GM21423 (cell line): ENCODE measurements around the gene ANKRD11.
"Not testable (repeated sequence)": the region's sequence is repeated elsewhere in the genome, so short reads cannot be mapped to it uniquely, and the experiment has no call there.

Experiments used
- ATAC-seq: cut with Tn5 transposase; IDR thresholded peaks from one replicate; pipeline ENCODE4 v1.9.1; 2021; ENCODE audit warnings: mild to moderate bottlenecking, moderate library complexity; ENCODE audit not compliant: unreplicated experiment

The ANKRD11 gene

DNA sequence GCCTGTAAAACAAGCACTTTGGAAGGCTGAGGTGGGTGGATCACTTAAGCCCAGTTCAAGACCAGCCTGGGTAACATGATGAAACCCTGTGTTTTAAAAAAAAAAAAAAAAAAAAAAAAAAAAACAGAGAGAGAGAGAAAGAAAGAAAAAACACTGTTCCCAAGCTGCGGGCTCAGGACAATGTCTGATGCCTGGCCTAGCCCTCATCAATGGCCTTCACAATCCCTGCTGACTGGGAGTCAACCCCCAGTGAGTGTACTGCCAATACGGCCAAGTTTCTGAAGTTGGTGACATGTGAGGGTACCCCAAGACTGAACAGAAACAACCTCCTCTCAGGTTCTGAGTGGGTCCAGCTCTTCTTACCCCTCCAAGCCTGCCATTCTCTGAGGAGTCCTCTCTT lies 156.3 kb downstream of the ANKRD11 start:
- no peak for ATAC-seq

DNA sequence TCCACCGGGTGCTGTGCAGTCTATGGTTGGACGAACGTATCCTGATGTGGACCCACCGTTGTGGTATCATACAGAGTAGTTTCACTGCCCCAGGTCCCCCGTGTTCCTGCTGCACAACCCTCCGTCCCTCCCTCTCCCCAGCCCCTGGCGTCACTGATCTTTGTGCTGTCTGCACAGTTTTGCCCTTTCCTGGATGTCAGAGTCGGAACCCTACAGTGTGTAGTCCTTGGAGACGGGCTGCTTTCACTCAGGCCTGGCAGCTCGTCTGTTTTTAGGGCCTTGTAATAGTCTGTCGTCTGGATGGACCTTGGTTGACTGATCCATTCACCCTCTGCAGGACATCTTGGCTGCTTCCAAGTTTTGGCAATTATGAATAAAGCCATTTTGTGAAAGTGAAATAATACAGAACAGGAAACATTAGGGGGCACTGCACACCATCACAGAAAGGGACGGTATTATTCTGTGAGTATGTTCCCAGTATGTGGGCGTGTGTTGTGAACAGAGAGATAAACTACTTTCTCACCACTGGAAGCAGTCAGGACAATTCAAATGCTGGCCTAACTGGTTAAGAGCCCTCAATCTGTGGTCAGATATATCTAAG lies 156.9 kb downstream of the ANKRD11 start:
- ATAC-seq, result not testable (repeated sequence)

DNA sequence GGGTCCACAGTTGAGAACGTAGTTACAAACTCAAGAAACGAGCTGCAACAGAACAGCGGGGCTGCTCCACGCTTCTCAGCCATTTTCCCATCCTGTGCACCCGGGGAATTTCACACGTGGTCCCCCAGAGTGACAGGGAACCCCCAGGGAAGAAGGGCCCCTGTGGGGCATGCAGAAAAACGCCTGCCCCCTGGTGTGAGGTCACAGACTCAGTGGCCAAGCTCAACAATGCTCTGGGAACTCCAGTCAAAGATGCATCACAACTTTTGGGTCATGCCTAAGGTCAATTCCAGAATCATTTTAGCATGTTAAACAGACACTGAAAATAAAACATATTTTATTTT lies 157.5 kb downstream of the ANKRD11 start:
- ATAC-seq, result no peak

DNA sequence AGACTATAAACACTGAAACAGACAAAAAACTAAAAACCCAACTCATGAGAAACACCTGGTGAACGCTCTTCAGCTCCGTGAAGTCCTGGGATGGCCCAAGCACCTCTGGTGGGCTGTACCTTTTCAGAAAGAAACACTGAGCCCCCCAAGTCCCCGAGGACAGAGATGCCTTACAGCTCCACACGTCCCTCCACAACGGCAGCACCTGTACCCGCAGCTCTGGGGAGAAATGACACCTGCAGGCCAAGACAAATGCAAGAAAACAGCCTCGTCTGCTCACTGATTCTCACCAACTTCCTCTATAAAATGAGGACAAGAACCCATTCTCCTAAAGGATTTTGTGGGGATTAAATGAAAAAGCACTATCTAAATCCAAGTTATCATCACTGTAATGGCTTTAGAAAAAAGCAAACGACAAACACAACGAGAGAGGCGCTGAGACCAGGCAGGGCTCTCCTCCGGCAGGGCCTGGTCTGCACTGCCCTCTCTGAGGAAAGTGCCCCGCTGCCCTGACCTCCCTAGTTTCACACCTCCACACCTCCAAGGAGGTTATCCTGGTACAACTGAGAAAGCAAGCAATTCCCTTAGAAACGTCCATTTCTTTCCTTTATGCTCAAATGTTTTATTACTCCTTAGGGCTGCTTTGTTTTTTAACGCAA lies 158.0 kb downstream of the ANKRD11 start:
- no peak for ATAC-seq

DNA sequence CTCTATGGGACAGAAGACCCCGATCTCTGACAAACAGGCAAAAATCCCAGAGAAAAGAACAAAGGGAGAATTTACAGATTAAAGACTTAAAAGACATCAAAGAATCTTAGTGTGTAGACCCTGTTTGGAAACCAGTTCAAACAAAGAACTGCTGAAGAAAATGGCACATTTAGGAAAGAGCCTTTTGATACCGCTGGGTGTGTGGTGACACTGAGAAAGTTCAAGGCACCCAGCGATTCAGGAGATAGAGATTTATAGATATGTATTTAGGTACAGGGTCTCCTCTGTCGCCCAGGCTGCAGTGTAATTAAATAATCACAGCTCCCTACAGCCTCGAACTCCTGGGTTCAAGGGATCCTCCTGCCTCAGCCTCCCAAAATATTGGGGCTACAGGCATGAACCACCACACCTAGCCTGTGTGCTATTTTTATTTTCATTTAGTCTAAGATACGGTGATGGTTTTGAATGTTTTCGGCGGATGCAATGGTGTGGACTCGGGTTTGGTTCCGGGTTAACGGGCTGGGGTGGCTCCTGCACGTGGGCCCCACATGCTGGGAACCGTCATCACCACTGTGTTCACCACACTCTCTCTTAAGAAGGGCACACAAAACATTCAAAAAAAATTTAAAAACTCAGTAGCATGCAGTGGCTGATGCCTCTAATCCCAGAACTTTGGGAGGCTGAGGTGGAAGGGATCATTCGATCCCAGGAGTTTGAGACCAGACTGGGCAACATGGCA lies 158.8 kb downstream of the ANKRD11 start:
- ATAC-seq, result no peak

DNA sequence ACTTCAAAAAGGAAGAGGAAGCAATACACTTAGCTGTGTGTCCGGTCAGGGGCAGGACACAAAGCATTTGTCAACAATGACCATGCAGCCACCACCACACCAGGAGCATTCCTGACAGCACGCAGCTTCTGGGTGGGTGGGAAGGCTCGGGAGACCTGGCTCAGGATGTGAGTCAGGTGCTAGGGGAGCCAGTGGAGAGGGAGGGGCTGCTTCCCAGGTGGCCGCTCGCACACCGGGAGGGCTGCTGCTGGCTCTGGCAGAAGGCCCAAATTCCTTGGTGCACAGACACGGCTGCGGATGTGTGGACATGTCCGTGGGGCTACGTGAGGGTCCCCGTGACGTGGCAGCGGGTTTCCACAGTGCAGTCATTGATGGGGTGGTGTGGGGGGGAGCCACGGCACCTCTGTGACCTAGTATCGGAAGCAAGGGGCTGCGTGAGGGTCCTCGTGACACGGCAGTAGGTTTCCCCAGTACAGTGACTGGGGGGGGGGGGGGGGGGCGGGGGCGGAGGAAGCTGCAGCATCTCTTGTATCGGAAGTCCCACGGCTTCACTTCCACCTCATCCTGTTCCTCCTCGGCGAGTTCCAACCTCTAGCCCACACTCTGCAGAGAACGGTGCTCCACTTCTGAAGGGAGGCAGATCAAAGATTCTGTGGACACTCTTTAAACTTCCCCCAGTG lies 160.0 kb downstream of the ANKRD11 start:
- ATAC-seq, result no peak

DNA sequence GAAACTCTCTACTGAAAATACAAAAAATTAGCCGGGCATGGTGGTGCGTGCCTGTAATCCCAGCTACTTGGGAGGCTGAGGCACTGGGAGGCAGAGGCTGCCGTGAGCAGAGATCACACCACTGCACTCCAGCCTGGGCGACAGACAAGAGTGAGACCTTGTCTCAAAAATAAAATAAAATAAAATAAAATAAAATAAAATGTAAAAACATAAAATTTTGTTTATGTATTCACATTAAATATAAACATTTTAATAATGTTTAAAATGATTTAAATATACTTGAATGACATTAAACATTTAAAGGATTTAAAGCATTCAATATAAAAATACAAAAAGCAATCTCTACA lies 160.6 kb downstream of the ANKRD11 start:
- ATAC-seq, result not testable (repeated sequence)

DNA sequence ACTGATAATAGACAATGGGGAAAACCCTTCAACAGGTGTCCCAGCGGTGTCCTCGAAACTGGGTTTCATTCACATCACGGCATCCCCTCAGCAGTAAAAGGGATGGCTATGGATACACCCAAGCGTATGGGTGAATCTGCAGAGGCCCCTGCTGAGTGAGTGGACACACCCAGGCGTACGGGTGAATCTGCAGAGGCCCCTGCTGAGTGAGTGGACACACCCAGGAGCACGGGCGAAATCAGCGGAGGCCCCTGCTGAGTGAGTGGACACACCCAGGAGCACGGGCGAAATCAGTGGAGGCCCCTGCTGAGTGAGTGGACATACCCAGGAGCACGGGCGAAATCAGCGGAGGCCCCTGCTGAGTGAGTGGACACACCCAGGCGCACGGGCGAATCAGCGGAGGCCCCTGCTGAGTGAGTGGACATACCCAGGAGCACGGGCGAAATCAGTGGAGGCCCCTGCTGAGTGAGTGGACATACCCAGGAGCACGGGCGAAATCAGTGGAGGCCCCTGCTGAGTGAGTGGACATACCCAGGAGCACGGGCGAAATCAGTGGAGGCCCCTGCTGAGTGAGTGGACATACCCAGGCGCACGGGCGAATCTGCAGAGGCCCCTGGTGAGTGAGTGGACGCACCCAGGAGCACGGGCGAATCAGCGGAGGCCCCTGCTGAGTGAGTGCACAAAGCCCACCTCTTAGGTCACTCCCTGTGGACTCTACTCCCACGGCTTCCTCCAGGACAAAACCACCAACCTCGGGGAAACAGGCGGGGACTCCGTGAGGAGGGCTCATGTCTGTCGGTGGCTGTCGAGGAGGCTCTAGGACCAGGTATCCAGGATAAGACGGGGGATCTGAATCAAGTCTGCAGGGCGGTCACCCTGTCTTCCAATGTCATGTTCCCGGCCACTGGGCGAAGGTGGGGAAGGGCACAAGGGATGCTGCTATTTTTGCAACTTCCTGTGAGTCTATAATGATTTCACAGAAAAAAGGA lies 161.7 kb downstream of the ANKRD11 start:
- ATAC-seq, result not testable (repeated sequence)

DNA sequence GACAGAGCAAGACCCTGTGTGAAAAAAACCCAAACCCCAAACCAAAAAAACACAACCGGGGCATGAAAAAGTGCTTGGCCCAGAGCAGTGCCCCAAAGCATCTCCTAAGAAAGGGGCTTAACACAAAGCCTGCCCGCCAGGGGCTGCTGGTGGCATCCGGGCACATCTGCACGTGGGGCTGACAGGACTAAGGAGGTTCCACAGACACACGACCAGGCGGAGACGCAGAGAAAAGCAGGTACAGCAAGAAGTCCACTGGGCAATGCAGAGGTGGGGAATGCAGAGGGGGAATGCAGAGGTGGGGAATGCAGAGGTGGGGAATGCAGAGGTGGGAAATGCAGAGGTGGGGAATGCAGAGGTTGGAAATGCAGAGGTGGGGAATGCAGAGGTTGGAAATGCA lies 163.6 kb downstream of the ANKRD11 start:
- no peak for ATAC-seq

DNA sequence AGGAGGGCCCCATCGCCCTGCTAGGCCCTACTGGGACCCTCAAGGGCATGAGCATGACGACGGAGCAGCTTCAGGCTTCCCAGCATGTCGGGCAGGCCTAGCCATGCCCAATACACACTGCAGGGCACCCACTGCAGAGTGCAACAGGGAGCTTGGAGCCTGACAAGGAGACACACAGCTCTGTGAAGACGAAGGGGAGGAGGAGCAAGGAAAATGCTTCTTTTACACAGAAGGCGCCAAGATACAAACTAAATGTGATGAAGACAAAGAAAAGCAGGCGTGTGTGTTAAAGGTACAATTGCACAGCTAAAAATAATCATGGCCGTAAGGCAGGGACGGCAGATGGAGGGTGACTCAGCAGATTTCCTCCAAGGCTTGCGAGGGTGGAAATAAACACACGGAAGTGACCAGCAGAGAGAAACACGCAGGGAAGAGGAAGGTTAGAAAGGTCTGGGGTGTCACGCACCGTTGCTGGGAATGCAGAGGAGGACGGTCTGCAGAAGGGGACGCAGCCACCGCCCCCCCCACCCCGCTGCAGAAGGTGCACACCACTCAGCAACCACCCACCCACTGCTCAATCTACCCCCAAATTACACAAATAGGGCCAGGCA lies 164.4 kb downstream of the ANKRD11 start:
- no peak for ATAC-seq

DNA sequence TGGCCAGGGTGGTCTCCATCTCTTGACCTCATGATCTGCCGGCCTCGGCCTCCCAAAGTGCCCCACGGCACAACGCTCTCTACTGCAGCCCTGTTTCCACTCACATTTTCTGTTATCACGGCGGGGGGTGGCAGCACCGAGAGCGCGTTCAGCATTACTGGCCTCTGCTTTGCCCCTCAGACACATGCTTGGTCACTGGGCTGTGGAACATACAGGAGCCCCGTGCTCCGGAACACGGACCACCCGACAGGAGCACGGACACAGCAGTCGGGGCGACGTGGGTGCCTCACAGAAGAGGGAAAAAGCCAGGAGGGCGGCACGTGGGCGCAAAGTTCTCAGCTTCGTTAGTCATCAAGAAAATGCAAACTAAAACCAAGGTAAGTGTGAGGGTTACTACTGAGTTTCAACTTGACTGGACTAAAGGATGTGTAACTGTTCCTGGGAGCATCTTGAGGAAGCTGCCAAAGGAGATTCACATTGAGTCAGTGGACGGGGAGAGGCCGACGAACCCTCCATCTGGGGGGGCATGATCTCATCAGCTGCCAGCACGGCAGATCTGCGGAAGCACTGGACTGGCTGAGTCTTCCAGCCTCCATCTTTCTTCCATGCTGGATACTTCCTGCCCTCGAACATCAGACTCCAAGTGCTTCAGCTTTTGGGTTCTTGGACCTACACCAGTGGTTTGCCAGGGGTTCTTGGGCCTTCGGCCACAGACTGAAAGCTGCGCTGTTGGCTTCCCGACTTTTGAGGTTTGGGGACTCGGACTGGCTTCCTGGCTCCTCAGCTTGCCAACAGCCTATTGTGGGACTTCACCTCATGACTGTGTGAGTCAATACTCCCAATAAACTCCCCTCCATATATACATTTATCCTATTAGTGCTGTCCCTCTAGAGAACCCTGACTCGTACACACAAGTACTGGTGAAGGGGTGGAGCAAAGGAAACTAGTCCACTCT lies 166.0 kb downstream of the ANKRD11 start:
- ATAC-seq, result peak; percentile 43

DNA sequence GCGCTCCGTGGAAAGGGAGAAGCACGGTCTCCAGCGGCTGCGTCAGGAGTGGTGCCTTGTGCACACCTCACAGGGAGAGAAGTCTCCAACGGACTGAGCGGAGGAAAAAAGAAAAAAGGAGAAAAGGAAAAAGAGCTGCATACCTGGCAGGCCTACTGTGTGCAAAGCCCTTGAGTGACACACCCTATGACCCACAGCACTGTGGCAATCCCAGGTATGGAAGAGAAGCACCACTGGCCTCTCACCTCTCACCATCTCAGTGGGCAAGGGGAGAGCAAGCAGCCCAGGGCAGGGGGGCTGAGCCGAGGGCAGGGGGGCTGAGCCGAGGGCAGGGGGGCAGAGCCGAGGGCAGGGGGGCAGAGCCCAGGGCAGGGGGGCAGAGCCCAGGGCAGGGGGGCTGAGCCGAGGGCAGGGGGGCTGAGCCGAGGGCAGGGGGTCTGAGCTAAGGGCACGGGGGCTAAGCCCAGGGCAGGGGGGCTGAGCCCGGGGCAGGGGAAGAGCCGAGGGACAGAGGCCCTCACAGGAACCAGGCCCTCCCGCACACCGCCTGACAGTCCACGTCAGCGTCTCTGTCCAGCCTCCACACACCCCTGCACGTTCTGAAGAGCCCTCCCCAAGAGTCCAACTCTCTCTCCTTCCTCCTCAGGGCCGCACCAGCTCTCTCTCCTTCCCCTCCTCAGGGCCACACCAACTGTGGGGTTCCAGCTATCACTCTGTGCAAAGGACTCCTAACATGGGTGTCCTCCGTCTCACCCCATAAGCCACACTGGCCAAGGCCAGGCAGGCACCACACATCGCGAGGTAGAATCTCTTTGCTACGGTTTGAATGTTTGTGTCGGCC lies 167.0 kb downstream of the ANKRD11 start:
- no peak for ATAC-seq

DNA sequence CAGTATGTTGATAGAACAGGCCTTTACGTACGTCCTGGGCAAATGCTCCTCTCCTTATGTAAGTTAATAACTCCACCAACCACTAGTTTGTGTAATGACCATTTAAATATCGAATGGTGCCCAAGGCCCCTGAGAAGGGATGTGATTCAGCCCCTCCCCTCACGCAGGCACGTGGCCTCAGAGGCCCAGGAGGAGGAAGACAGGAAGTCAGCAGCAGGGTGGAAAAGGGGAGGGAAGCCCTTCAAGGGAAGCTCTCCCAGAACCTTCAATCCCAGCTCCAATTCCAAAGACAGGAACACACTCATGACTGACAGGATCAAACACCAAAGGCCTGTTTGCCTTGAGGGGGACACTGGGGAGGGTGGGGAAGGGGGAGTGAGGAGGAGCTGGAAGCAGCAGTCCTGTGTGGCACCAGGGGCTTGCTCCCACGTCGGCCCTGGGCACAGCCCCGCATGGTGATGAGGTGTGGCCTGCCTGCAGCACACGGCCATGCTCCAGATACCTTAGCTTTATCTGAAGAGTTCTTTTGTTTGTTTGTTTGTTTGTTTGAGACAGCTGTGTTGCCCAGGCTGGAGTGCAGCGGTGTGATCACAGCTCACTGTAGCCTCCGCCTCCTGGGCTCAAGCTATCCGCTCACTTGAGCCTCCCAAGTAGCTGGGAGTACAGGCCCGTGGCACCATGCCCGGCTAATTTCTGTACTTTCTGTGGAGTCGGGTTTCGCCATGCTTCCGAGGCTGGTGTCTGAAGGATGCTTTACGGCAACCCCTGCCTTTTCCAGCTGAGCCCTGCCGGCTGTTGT lies 167.8 kb downstream of the ANKRD11 start:
- no peak for ATAC-seq

DNA sequence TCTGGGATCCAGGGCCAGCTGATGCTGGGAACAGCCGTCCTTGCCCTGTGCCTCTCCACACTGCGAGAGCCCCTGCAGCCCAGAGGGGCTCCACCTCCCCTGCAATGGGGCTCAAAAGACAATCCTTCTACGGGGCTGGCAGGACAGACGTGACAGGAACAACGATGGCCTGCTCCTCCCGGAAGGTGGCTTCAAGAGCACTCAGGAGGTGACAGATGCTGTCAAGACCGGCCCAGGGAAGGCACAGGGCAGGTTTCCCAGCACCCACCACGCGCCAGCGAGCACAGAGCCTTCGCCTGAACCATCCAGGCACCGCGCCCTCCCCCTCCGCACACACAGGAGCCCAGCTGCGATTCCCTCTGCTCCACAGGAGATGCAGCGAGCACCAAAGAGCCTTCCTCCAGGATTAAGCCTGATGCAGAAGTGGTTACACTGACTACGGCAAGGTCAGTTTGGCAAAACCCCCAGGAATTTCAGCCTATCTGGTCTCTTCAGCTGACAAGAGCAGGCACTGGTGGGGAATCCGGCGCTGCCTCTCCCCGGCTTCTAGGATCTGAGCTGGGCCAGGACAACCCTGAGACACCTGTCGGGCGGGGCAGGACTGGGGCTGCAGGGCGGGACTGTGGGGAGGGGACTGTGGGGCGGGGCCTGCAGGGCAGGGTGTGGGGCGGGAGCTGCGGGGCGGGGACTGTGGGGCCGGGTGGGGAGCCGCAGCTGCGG lies 169.4 kb downstream of the ANKRD11 start:
- ATAC-seq, result no peak

DNA sequence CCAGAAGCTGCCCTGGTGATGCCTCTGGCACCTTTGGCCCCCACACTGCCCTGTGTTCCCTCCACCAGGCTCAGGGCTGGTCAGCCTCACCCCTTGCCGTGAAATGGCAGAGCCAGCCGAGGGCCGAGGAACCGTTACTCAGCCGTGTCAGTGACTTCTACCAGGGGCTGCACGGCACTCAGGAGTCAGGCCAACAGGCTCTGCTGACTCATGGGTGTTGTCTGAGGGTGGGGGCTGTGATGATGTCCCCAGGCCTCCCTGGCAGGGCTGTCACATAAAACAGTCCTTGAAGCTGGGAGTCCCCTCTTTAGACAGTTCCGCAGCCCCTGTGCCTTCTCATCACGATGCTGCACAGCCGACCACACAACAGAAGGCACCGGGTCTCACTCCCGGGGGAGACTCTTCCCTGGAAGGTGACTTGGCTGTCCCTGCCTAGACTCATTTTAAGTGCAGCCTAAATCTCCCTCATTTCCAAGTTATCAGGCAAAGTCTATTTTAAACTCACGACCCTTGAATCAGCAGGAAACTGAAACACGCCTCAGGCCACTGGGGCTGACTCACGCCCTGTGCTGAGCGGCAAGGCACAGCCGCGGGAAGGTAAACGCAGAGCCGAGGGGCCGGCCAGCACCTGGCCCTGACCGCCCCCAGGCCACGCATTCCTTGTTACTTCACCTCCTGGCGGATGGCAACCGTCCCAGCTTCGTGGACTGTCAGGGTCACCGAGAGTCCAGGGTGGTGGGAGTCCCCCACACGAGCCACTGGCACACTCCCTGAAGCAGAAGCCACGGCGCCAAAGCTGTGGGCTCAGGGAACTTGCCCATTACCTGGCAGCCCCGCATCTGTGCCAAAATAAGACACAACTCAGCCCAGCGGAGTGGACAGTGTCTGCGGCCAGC lies 170.2 kb downstream of the ANKRD11 start:
- ATAC-seq, result peak; percentile 37

DNA sequence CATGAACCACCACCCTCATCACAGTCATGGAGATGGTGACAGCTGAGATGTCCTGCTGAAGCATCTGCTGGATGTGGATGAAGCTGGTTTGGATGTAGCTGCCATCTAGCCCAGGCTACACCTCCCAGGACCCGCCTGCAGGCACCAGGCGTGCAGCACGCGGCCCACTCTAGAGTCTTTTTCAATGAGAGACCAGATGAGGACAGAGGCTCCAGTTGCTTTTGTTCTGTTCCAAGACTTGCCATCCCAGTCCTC lies 170.8 kb downstream of the ANKRD11 start:
- no peak for ATAC-seq
